HEK293 (cell line): ENCODE measurements around the gene TNS4.

ENCODE experiments used
- CTCF ChIA-PET: fragments of 350-600 bp; formaldehyde crosslinking; extraction: SDS; loops from one replicate; lab custom pipeline; 2021; ENCODE audit warnings: antibody characterized with exemption; lab: Yijun Ruan, JAX
- POLR2A ChIA-PET: fragments of 300-600 bp; formaldehyde crosslinking; extraction: SDS; loops from one replicate; lab custom pipeline; 2020; ENCODE audit warnings: antibody characterized with exemption, inconsistent platforms; lab: Yijun Ruan, JAX
- H3K27ac ChIP-seq: fragments of 200-500 bp; sonication (Bioruptor generic); 2 replicates; pipeline ENCODE4 v1.5.1; 2014; ENCODE audit warnings: low read depth, low read length, control low read depth, inconsistent platforms; ENCODE audit errors: extremely low read depth
- H3K36me3 ChIP-seq, 2 experiments: fragments of 200-500 bp in 1 of 2; sonication (Bioruptor generic) in 1 of 2; 1 replicate in 1 of 2; 2 replicates in 1 of 2; pipeline ENCODE4 v1.5.1; 2014 to 2017; ENCODE audit warnings: inconsistent platforms in 2 of 2, low read length in 2 of 2; ENCODE audit not compliant: control insufficient read depth in 2 of 2, insufficient read depth in 1 of 2
- H3K4me1 ChIP-seq: fragments of 200-500 bp; sonication (Bioruptor generic); 2 replicates; pipeline ENCODE4 v1.5.1; 2014; ENCODE audit warnings: mild to moderate bottlenecking, low read length, inconsistent platforms; ENCODE audit not compliant: control insufficient read depth, insufficient read depth
- H3K4me3 ChIP-seq: 2 replicates; pipeline ENCODE4 v1.5.1; 2011; ENCODE audit warnings: low read depth, mild to moderate bottlenecking, control low read depth, low read length, moderate library complexity
- H3K9me3 ChIP-seq: fragments of 200-500 bp; sonication (Bioruptor generic); 2 replicates; pipeline ENCODE4 v1.5.1; 2014; ENCODE audit warnings: low read depth, low read length, inconsistent platforms; ENCODE audit not compliant: control insufficient read depth, insufficient read depth
- BCL6B ChIP-seq: fragments of 450-650 bp; formaldehyde crosslinking; IDR thresholded peaks from 2 replicates; pipeline ENCODE4 v1.5.1; 2017; ENCODE audit warnings: missing biosample characterization, missing genetic modification characterization
- CTCF ChIP-seq: fragments of 450-650 bp; formaldehyde crosslinking; IDR thresholded peaks from 2 replicates; pipeline ENCODE4 v1.5.1; 2016; ENCODE audit warnings: missing biosample characterization, missing genetic modification characterization
- GFI1B ChIP-seq: fragments of 450-650 bp; formaldehyde crosslinking; IDR thresholded peaks from 2 replicates; pipeline ENCODE4 v1.5.1; 2016; ENCODE audit warnings: missing biosample characterization, missing genetic modification characterization
- HOXC10 ChIP-seq: sonication (generic); formaldehyde crosslinking; IDR thresholded peaks from 2 replicates; pipeline ENCODE4 v1.8.1; 2023; ENCODE audit warnings: mild to moderate bottlenecking, missing genetic modification reagents
- KLF10 ChIP-seq: fragments of 450-650 bp; IDR thresholded peaks from 2 replicates; pipeline ENCODE4 v1.5.1; 2018; ENCODE audit warnings: missing biosample characterization, mild to moderate bottlenecking, missing genetic modification characterization
- MEIS1 ChIP-seq: sonication (generic); formaldehyde crosslinking; IDR thresholded peaks from 2 replicates; pipeline ENCODE4 v1.8.1; 2022; ENCODE audit warnings: missing genetic modification reagents, mild to moderate bottlenecking, borderline replicate concordance
- OVOL3 ChIP-seq: fragments of 450-650 bp; formaldehyde crosslinking; IDR thresholded peaks from 2 replicates; pipeline ENCODE4 v1.5.1; 2016; ENCODE audit warnings: missing biosample characterization, missing genetic modification characterization
- SP7 ChIP-seq: fragments of 450-650 bp; formaldehyde crosslinking; IDR thresholded peaks from 2 replicates; pipeline ENCODE4 v1.5.1; 2016; ENCODE audit warnings: missing biosample characterization, missing genetic modification characterization
- ZBTB6 ChIP-seq: fragments of 450-650 bp; formaldehyde crosslinking; IDR thresholded peaks from 2 replicates; pipeline ENCODE4 v1.5.1; 2017; ENCODE audit warnings: missing biosample characterization, missing genetic modification characterization
- ZNF16 ChIP-seq: fragments of 450-650 bp; formaldehyde crosslinking; IDR thresholded peaks from 2 replicates; pipeline ENCODE4 v1.5.1; 2016; ENCODE audit warnings: low read depth, missing biosample characterization, missing genetic modification characterization
- ZNF184 ChIP-seq: fragments of 450-650 bp; IDR thresholded peaks from 2 replicates; pipeline ENCODE4 v1.5.1; 2018; ENCODE audit warnings: missing biosample characterization, mild to moderate bottlenecking, missing genetic modification characterization
- ZNF223 ChIP-seq: fragments of 450-650 bp; formaldehyde crosslinking; IDR thresholded peaks from 2 replicates; pipeline ENCODE4 v1.5.1; 2016; ENCODE audit warnings: missing biosample characterization, missing genetic modification characterization
- ZNF274 ChIP-seq, 2 experiments: fragments of 200-500 bp in 1 of 2; fragments of 450-650 bp in 1 of 2; sonication (Bioruptor generic) in 1 of 2; formaldehyde crosslinking in 1 of 2; IDR thresholded peaks; 2 replicates each; pipeline versions ENCODE4 v1.5.1 to v1.6.1; 2014 to 2016; ENCODE audit warnings: borderline replicate concordance in 1 of 2, inconsistent platforms in 1 of 2, low read length in 1 of 2, missing biosample characterization in 1 of 2, missing genetic modification characterization in 1 of 2
- ZNF280D ChIP-seq: fragments of 450-650 bp; formaldehyde crosslinking; IDR thresholded peaks from 2 replicates; pipeline ENCODE4 v1.5.1; 2016; ENCODE audit warnings: missing biosample characterization, missing genetic modification characterization
- ZNF341 ChIP-seq: fragments of 450-650 bp; formaldehyde crosslinking; IDR thresholded peaks from 2 replicates; pipeline ENCODE4; 2016; ENCODE audit warnings: low read depth, missing biosample characterization, missing genetic modification characterization
- ZNF391 ChIP-seq: fragments of 450-650 bp; formaldehyde crosslinking; IDR thresholded peaks from 2 replicates; pipeline ENCODE4 v1.5.1; 2016; ENCODE audit warnings: low read depth, missing biosample characterization, missing genetic modification characterization, borderline replicate concordance
- ZNF48 ChIP-seq: fragments of 450-650 bp; formaldehyde crosslinking; IDR thresholded peaks from 2 replicates; pipeline ENCODE4 v1.5.1; 2016; ENCODE audit warnings: missing biosample characterization, missing genetic modification characterization
- ZNF510 ChIP-seq: fragments of 450-650 bp; formaldehyde crosslinking; IDR thresholded peaks from 2 replicates; pipeline ENCODE4 v1.5.1; 2018; ENCODE audit warnings: mild to moderate bottlenecking, missing genetic modification characterization, missing biosample characterization; ENCODE audit not compliant: insufficient replicate concordance
- ZNF610 ChIP-seq: fragments of 450-650 bp; formaldehyde crosslinking; IDR thresholded peaks from 2 replicates; pipeline ENCODE4 v1.5.1; 2016; ENCODE audit warnings: missing biosample characterization, missing genetic modification characterization, borderline replicate concordance
- ZNF623 ChIP-seq: fragments of 450-650 bp; formaldehyde crosslinking; IDR thresholded peaks from 2 replicates; pipeline ENCODE4 v1.5.1; 2016; ENCODE audit warnings: missing biosample characterization, missing genetic modification characterization
- ZNF626 ChIP-seq: fragments of 450-650 bp; sonication (Bioruptor Pico); formaldehyde crosslinking; IDR thresholded peaks from 2 replicates; pipeline ENCODE4 v1.5.1; 2018; ENCODE audit warnings: missing biosample characterization, missing genetic modification characterization, inconsistent platforms
- ZNF664 ChIP-seq: fragments of 450-650 bp; formaldehyde crosslinking; IDR thresholded peaks from 2 replicates; pipeline ENCODE4 v1.5.1; 2016; ENCODE audit warnings: missing biosample characterization, missing genetic modification characterization
- ZSCAN18 ChIP-seq: fragments of 450-650 bp; formaldehyde crosslinking; IDR thresholded peaks from 2 replicates; pipeline ENCODE4 v1.5.1; 2016; ENCODE audit warnings: missing biosample characterization, missing genetic modification characterization

Gene TNS4

GRCh38 chr17:40464392-40464855 is 37.0 kb downstream of the TNS4 start:
- POLR2A ChIA-PET: no interaction called here
- Histone ChIP-seq H3K36me3 (no peaks in the 10 kb centered on the region), H3K4me1 (0 out of 2 replicates have a peak, but pooled peaks cover 3% of the 10 kb centered on the region), H3K9me3 (no peaks in the 10 kb centered on the region), H3K4me3 (no peak overlapping the region), H3K27ac (no peak overlapping the region)
- no peak for TF ChIP-seq ZNF391 (tag by site-specific recombination)
- peak; percentile 99 for TF ChIP-seq ZNF623 (tag by site-specific recombination)
- TF ChIP-seq ZNF341 (tag by site-specific recombination): no peak
- no peak for TF ChIP-seq KLF10 (tag by site-specific recombination)
- no peak for TF ChIP-seq BCL6B
- no peak for TF ChIP-seq ZNF626 (tag by site-specific recombination)
- no peak for TF ChIP-seq OVOL3
- TF ChIP-seq ZNF664 (tag by site-specific recombination): no peak
- TF ChIP-seq ZNF510 (tag by site-specific recombination): no peak
- 0 out of 2 replicates have a peak, but pooled peaks have one; percentile 31 for TF ChIP-seq ZNF280D (tag by site-specific recombination)
- no peak for TF ChIP-seq ZNF184 (tag by site-specific recombination)
- no peak for TF ChIP-seq HOXC10
- no peak for TF ChIP-seq ZNF48 (tag by site-specific recombination)
- no peak for TF ChIP-seq ZNF274 (IDR thresholded peaks at IDR 0.05; ENCODE audit: low read length)
- TF ChIP-seq ZNF274 (tag by site-specific recombination; IDR thresholded peaks at IDR 0.05; ENCODE audit: borderline replicate concordance): no peak
- no peak for TF ChIP-seq ZNF223 (tag by site-specific recombination)
- no peak for TF ChIP-seq CTCF (tag by site-specific recombination)
- no peak for TF ChIP-seq ZBTB6 (tag by site-specific recombination)
- CTCF ChIA-PET: interaction anchor here (0.6 to 3.6 kb wide), 4 partner anchors 12 to 531 kb away, joined by 3 to 28 read pairs (median 3); no protein-coding TSS in a partner anchor

GRCh38 chr17:40463122-40463550 is 38.3 kb downstream of the TNS4 start:
- Histone ChIP-seq H3K36me3 (no peaks in the 10 kb centered on the region), H3K9me3 (no peaks in the 10 kb centered on the region)
- no peak for TF ChIP-seq ZSCAN18
- TF ChIP-seq KLF10 (tag by site-specific recombination): no peak
- TF ChIP-seq SP7 (tag by site-specific recombination): no peak
- TF ChIP-seq MEIS1 (CRISPR knock-in tag): no peak
- TF ChIP-seq ZNF610: no peak
- no peak for TF ChIP-seq ZNF16 (tag by site-specific recombination)
- no peak for TF ChIP-seq GFI1B (tag by site-specific recombination)
- TF ChIP-seq, all 188 proteins: peak for 0
- peaks cover 5% of the 10 kb centered on the region; the same call in 1 of the 2 replicates for H3K4me1 ChIP-seq
- no peak overlapping the region for H3K27ac ChIP-seq
- no peak overlapping the region for H3K4me3 ChIP-seq
- ChIA-PET CTCF (interaction anchor here (0.7 to 3.6 kb wide), 3 partner anchors 13 to 109 kb away, joined by 3 to 28 read pairs (median 12); no protein-coding TSS in a partner anchor), POLR2A (no interaction called here)
